DOHH2 (cell line): ENCODE results near the gene PRPF39.

ENCODE experiments used
- H3F3A ChIP-seq: fragments of 200-600 bp; sonication (generic), shearing (Covaris generic); 2 replicates; pipeline ENCODE4 v1.6.0; 2016; ENCODE audit warnings: antibody characterized with exemption, mild to moderate bottlenecking; ENCODE audit not compliant: control insufficient read depth, insufficient read depth
- H3K27ac ChIP-seq: fragments of 200-600 bp; sonication (generic); 2 replicates; pipeline ENCODE4 v1.5.1; 2014; ENCODE audit warnings: low read depth, mild to moderate bottlenecking, low read length, moderate library complexity
- H3K27me3 ChIP-seq: fragments of 200-600 bp; sonication (generic); 2 replicates; pipeline ENCODE4 v1.6.1; 2014; ENCODE audit warnings: mild to moderate bottlenecking, low read length, mixed read lengths; ENCODE audit not compliant: control insufficient read depth
- H3K36me3 ChIP-seq: fragments of 200-600 bp; sonication (generic); 2 replicates; pipeline ENCODE4 v1.6.1; 2014; ENCODE audit warnings: mild to moderate bottlenecking, low read length, moderate library complexity, mixed read lengths; ENCODE audit not compliant: control insufficient read depth
- H3K4me1 ChIP-seq: fragments of 200-600 bp; sonication (generic); 2 replicates; pipeline ENCODE4 v1.6.1; 2014; ENCODE audit warnings: mild to moderate bottlenecking, low read length, mixed read lengths; ENCODE audit not compliant: control insufficient read depth
- H3K4me2 ChIP-seq: fragments of 200-600 bp; sonication (generic); 2 replicates; pipeline ENCODE4 v1.6.0; 2014; ENCODE audit warnings: mild to moderate bottlenecking, low read length, moderate library complexity
- H3K4me3 ChIP-seq: fragments of 200-600 bp; sonication (generic); 2 replicates; pipeline ENCODE4 v1.5.1; 2014; ENCODE audit warnings: mild to moderate bottlenecking, low read length, mixed read lengths
- H3K79me2 ChIP-seq: fragments of 200-600 bp; sonication (generic); 2 replicates; pipeline ENCODE4 v1.6.1; 2014; ENCODE audit warnings: mild to moderate bottlenecking, low read length, mixed read lengths; ENCODE audit not compliant: control insufficient read depth
- H3K9me2 ChIP-seq: fragments of 200-600 bp; sonication (generic); replicated peaks from 2 replicates; pipeline ENCODE4 v1.6.1; 2014; ENCODE audit warnings: mild to moderate bottlenecking, low read length, mixed read lengths; ENCODE audit not compliant: control insufficient read depth
- H3K9me3 ChIP-seq: fragments of 200-600 bp; sonication (generic); 2 replicates; pipeline ENCODE4 v1.6.1; 2014; ENCODE audit warnings: antibody characterized with exemption, low read length, mixed read lengths; ENCODE audit not compliant: control insufficient read depth, insufficient read depth
- H4K20me1 ChIP-seq: fragments of 200-600 bp; sonication (generic); 2 replicates; pipeline ENCODE4 v1.6.0; 2014; ENCODE audit warnings: low read depth, mild to moderate bottlenecking, antibody characterized with exemption, low read length, moderate library complexity; ENCODE audit not compliant: control insufficient read depth, insufficient read depth
- CTCF ChIP-seq: fragments of 200-600 bp; sonication (generic); IDR thresholded peaks from one replicate; pipeline ENCODE4 v1.5.1; 2014; ENCODE audit warnings: antibody characterized with exemption, mild to moderate bottlenecking, low read depth, low read length; ENCODE audit not compliant: poor library complexity, severe bottlenecking
- EZH2phosphoT487 ChIP-seq: fragments of 200-600 bp; sonication (generic); IDR thresholded peaks from 2 replicates; pipeline ENCODE4 v1.6.1; 2017; ENCODE audit warnings: borderline replicate concordance, mild to moderate bottlenecking, antibody characterized with exemption, low read length, moderate library complexity, mixed read lengths

PRPF39 gene

GRCh38 chr14:45112896-45113781 is 29.2 kb downstream of the PRPF39 start:
- Histone ChIP-seq H3K4me3 (no peak overlapping the region), H3K27ac (no peak overlapping the region), H3K9me3 (no peaks in the 10 kb centered on the region), H4K20me1 (no peaks in the 10 kb centered on the region), H3K79me2 (0 out of 2 replicates have a peak, but pooled peaks cover 2% of the 10 kb centered on the region), H3F3A (peaks cover 28% of the 10 kb centered on the region), H3K4me2 (no peak overlapping the region), H3K4me1 (no peaks in the 10 kb centered on the region), H3K9me2 (no peaks in the 10 kb centered on the region), H3K27me3 (no peaks in the 10 kb centered on the region), H3K36me3 (peaks cover 96% of the 10 kb centered on the region)
- TF ChIP-seq EZH2phosphoT487 (no peak), CTCF (no peak)

DNA sequence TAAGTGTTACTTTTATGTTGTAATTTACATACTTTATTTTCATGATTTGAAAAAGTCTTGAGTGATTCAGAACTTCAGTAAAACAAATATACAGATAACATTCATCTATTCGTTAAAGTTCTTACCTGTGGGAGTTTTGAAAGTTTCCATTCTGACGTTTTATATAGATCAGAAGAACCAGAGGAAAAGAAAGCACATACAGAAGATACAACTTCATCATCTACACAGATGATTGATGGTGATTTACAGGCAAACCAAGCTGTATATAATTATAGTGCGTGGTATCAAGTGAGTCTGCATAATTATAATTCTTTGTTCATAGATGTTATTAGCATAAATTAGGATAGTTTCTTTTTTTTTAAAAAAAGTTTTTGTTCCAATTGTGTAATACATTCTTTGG is 30.4 kb downstream of the PRPF39 start:
- no peaks in the 10 kb centered on the region for H3K4me1 ChIP-seq
- no peaks in the 10 kb centered on the region for H3K9me2 ChIP-seq
- no peak overlapping the region for H3K4me2 ChIP-seq
- H3K27ac ChIP-seq = no peak overlapping the region
- H4K20me1 ChIP-seq = no peaks in the 10 kb centered on the region
- H3K36me3 ChIP-seq = peaks cover 96% of the 10 kb centered on the region
- TF ChIP-seq EZH2phosphoT487 = no peak
- no peak for TF ChIP-seq CTCF
- peaks cover 26% of the 10 kb centered on the region for H3F3A ChIP-seq
- 0 out of 2 replicates have a peak, but pooled peaks cover 2% of the 10 kb centered on the region for H3K79me2 ChIP-seq
- H3K9me3 ChIP-seq = no peaks in the 10 kb centered on the region
- no peak overlapping the region for H3K4me3 ChIP-seq
- no peaks in the 10 kb centered on the region for H3K27me3 ChIP-seq

- no peak overlapping the region for H3K4me2 ChIP-seq
- no peaks in the 10 kb centered on the region for H3K9me2 ChIP-seq
- no peaks in the 10 kb centered on the region for H4K20me1 ChIP-seq
- H3K4me1 ChIP-seq = no peaks in the 10 kb centered on the region
- peaks cover 94% of the 10 kb centered on the region for H3K36me3 ChIP-seq
- H3K79me2 ChIP-seq = 0 out of 2 replicates have a peak, but pooled peaks cover 2% of the 10 kb centered on the region
- no peaks in the 10 kb centered on the region for H3K9me3 ChIP-seq
- no peaks in the 10 kb centered on the region for H3K27me3 ChIP-seq
- no peak for TF ChIP-seq EZH2phosphoT487
- no peak for TF ChIP-seq CTCF
- H3K27ac ChIP-seq = no peak overlapping the region
- H3K4me3 ChIP-seq = no peak overlapping the region
- H3F3A ChIP-seq = peaks cover 17% of the 10 kb centered on the region
Observed at GRCh38 chr14:45118594-45118993, 34.7 kb downstream of the PRPF39 start.
